CD4-positive, alpha-beta T cell treated with Interleukin-12 subunit alpha and Interleukin-12 subunit beta, for 1 hour (primary cell): ENCODE measurements around the gene SLC35E1.
"Not testable (repeated sequence)": the region's sequence is repeated elsewhere in the genome, so short reads cannot be mapped to it uniquely, and the experiment has no call there.

Experiments used
- DNase-seq: peaks from one replicate; pipeline ENCODE4 v3.0.0-alpha.2; 2020

Gene SLC35E1

GRCh38 chr19:16520074-16520973 lies 51.9 kb downstream of the SLC35E1 start:
- DNase-seq, result no peak

- DNase-seq, result no peak
Measured at GRCh38 chr19:16519230-16519687, 53.0 kb downstream of the SLC35E1 start.

- DNase-seq, result no peak
Measured at GRCh38 chr19:16518483-16519229, 53.6 kb downstream of the SLC35E1 start.

GRCh38 chr19:16518061-16518460 lies 54.2 kb downstream of the SLC35E1 start:
- DNase-seq, result no peak

GRCh38 chr19:16516923-16517610 lies 55.1 kb downstream of the SLC35E1 start:
- DNase-seq, result no peak

- DNase-seq, result no peak
Measured at GRCh38 chr19:16516381-16516780, 55.8 kb downstream of the SLC35E1 start.

- no peak for DNase-seq
Measured at GRCh38 chr19:16514383-16515019, 57.7 kb downstream of the SLC35E1 start.

- not testable (repeated sequence) for DNase-seq
Measured at GRCh38 chr19:16512611-16513010, 59.6 kb downstream of the SLC35E1 start.

GRCh38 chr19:16509141-16510061 lies 62.8 kb downstream of the SLC35E1 start:
- no peak for DNase-seq

GRCh38 chr19:16508546-16508945 lies 63.7 kb downstream of the SLC35E1 start:
- no peak for DNase-seq

GRCh38 chr19:16506961-16507360 lies 65.3 kb downstream of the SLC35E1 start:
- no peak for DNase-seq

GRCh38 chr19:16506161-16506560 lies 66.1 kb downstream of the SLC35E1 start:
- not testable (repeated sequence) for DNase-seq

GRCh38 chr19:16504271-16504670 lies 67.9 kb downstream of the SLC35E1 start:
- no peak for DNase-seq
